ENCODE results near the gene PTMS. TPM values are rescaled to one million over a fixed set of nuclear protein-coding genes. Genes with fewer than 3 reads are reported as not detected.

Gene PTMS
- total and polyA plus RNA-seq, 2 experiments from 2014 or later = 111 to 238 TPM

DNA sequence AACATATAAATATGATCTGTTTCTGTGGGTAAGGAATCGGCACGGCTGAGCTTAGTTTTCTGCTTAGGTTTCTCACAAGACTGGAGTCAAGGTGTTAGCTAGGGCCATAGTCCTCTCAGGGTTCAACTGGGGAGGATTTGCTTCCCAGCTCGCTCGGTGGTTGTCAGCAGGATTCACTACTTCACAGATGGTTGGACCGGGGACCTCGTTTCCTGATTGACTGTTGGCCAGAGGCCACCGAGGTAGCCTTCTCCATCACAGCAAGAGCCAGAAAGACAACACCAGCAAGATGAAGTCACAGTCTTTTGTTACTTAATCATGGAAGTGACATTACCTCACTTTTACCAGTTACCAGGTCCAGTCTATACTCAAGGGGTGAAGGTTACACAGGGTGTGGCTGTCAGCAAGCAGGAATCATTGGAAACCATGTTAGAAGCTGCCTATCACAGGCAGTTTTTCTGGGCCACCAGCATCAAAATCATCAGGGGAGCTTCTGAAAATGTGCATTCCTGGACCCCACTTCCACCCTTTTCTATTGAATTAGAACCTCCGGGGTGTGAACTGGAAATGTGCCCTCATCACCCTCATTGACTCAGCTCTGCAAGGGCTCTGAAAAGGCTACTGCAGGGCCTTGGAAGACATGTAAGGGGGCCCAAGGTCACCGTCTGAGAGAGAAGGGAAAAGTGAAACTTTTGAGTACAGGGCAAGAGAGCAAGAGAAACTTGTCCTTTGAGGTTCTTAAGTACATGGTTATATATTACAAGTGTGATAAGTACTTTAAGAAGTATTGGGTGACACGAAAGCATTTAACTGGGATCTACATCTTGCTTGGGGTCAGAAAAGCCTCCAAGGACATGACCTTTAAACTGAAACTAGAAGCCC is 31.4 kb upstream of the PTMS start:
- H3K4me2 ChIP-seq = no peak overlapping the region
- H3K27ac ChIP-seq (ENCODE audit: low read depth) = peak overlapping the region; percentile 2; the same call in 1 of the 2 replicates
- H3K4me1 ChIP-seq (ENCODE audit: insufficient read depth) = no peaks in the 10 kb centered on the region
- Mint-ChIP-seq H3K27me3 (ENCODE audit: insufficient read depth, low read depth, poor library complexity) (peaks cover 10% of the 10 kb centered on the region), H3K27ac (no peak overlapping the region; the same call in 1 of the 2 replicates), H3K4me3 (no peak overlapping the region), H3K9me3 (no peaks in the 10 kb centered on the region), H3K36me3 (ENCODE audit: low read depth) (peaks cover 16% of the 10 kb centered on the region), H3K4me1 (peaks cover 7% of the 10 kb centered on the region; the same call in 2 of the 3 replicates)
- 0 out of 2 replicates have a peak, but pooled peaks cover 2% of the 10 kb centered on the region for H4K20me1 ChIP-seq (replicated peaks; ENCODE audit: insufficient read depth)
- ATAC-seq = no peak
- H3K9me2 ChIP-seq (ENCODE audit: insufficient read depth) = no peaks in the 10 kb centered on the region
- H3K27me3 ChIP-seq (ENCODE audit: insufficient read depth) = no peaks in the 10 kb centered on the region
- H3K79me2 ChIP-seq (replicated peaks; ENCODE audit: insufficient read depth) = no peaks in the 10 kb centered on the region
- H2AFZ ChIP-seq = no peak overlapping the region
- no peak overlapping the region for H3K4me3 ChIP-seq
- H3F3A ChIP-seq (replicated peaks; ENCODE audit: low read depth) = 0 out of 2 replicates have a peak, but pooled peaks cover 3% of the 10 kb centered on the region
- DNase-seq (ENCODE audit: low spot score) = no peak
- TF ChIP-seq ETS1 (IDR thresholded peaks at IDR 0.05) = no peak
- 0 out of 2 replicates have a peak, but pooled peaks cover 1% of the 10 kb centered on the region for H3K36me3 ChIP-seq (ENCODE audit: insufficient read depth)

- DNase-seq (ENCODE audit: low spot score) (peak; percentile 66), ATAC-seq (peak; percentile 99)
- Histone ChIP-seq H3K79me2 (replicated peaks; ENCODE audit: insufficient read depth) (no peaks in the 10 kb centered on the region), H3K4me1 (ENCODE audit: insufficient read depth) (no peaks in the 10 kb centered on the region), H3K4me2 (no peak overlapping the region), H4K20me1 (replicated peaks; ENCODE audit: insufficient read depth) (0 out of 2 replicates have a peak, but pooled peaks cover 2% of the 10 kb centered on the region), H3K9me2 (ENCODE audit: insufficient read depth) (no peaks in the 10 kb centered on the region), H3F3A (replicated peaks; ENCODE audit: low read depth) (0 out of 2 replicates have a peak, but pooled peaks cover 3% of the 10 kb centered on the region), H3K4me3 (no peak overlapping the region), H2AFZ (no peak overlapping the region), H3K36me3 (ENCODE audit: insufficient read depth) (no peaks in the 10 kb centered on the region), H3K27ac (ENCODE audit: low read depth) (peak overlapping the region; percentile 2; the same call in 1 of the 2 replicates), H3K27me3 (ENCODE audit: insufficient read depth) (no peaks in the 10 kb centered on the region)
- H3K9me3 Mint-ChIP-seq = no peaks in the 10 kb centered on the region
- no peak for TF ChIP-seq ZNF331 (CRISPR knock-in tag; IDR thresholded peaks at IDR 0.05; ENCODE audit: low read depth)
- TF ChIP-seq, protein P1, sequence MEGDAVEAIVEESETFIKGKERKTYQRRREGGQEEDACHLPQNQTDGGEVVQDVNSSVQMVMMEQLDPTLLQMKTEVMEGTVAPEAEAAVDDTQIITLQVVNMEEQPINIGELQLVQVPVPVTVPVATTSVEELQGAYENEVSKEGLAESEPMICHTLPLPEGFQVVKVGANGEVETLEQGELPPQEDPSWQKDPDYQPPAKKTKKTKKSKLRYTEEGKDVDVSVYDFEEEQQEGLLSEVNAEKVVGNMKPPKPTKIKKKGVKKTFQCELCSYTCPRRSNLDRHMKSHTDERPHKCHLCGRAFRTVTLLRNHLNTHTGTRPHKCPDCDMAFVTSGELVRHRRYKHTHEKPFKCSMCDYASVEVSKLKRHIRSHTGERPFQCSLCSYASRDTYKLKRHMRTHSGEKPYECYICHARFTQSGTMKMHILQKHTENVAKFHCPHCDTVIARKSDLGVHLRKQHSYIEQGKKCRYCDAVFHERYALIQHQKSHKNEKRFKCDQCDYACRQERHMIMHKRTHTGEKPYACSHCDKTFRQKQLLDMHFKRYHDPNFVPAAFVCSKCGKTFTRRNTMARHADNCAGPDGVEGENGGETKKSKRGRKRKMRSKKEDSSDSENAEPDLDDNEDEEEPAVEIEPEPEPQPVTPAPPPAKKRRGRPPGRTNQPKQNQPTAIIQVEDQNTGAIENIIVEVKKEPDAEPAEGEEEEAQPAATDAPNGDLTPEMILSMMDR (conservative IDR thresholded peaks at IDR 0.05; ENCODE audit: low read depth in 2 of 2) = peak; percentile 71 to 72
- peaks cover 10% of the 10 kb centered on the region for H3K27me3 Mint-ChIP-seq (ENCODE audit: insufficient read depth, low read depth, poor library complexity)
- H3K4me3 Mint-ChIP-seq = no peak overlapping the region
- peaks cover 7% of the 10 kb centered on the region; the same call in 2 of the 3 replicates for H3K4me1 Mint-ChIP-seq
- peaks cover 9% of the 10 kb centered on the region for H3K36me3 Mint-ChIP-seq (ENCODE audit: low read depth)
- H3K27ac Mint-ChIP-seq = peak overlapping the region; percentile 93
Measured at GRCh38 chr12:6735448-6736191, 30.5 kb upstream of the PTMS start.

Data from GM23338 (cell line).